Measurements from ENCODE around the gene TMPRSS7.
A peak's percentile ranks its signal among the peaks of the same experiment; 100 is the strongest.

The TMPRSS7 gene

GRCh38 chr3:112061152-112061551 lies 26.6 kb downstream of the TMPRSS7 start:
- DNase-seq (ENCODE audit: low read depth): no peak

GRCh38 chr3:112072387-112073060 lies 38.0 kb downstream of the TMPRSS7 start:
- peak; percentile 43 for DNase-seq (ENCODE audit: low read depth)

- no peak for DNase-seq (ENCODE audit: low read depth)
Measured at GRCh38 chr3:112074006-112074405, 39.5 kb downstream of the TMPRSS7 start.

GRCh38 chr3:112074616-112075497 lies 40.3 kb downstream of the TMPRSS7 start:
- DNase-seq (ENCODE audit: low read depth): no peak

- DNase-seq (ENCODE audit: low read depth): no peak
Measured at GRCh38 chr3:112078125-112079083, 43.9 kb downstream of the TMPRSS7 start.

- DNase-seq (ENCODE audit: low read depth): no peak
Measured at GRCh38 chr3:112083239-112083638, 48.7 kb downstream of the TMPRSS7 start.

- no peak for DNase-seq (ENCODE audit: low read depth)
Measured at GRCh38 chr3:112084980-112085705, 50.6 kb downstream of the TMPRSS7 start.

- DNase-seq (ENCODE audit: low read depth): no peak
Measured at GRCh38 chr3:112085735-112086075, 51.2 kb downstream of the TMPRSS7 start.

GRCh38 chr3:112086076-112086854 lies 51.7 kb downstream of the TMPRSS7 start, which contains the start of gene C3orf52:
C3orf52 (plus strand) TSS chr3:112086389; CDS start chr3:112086408, 19 bp downstream.
- peak; percentile 56 for DNase-seq (ENCODE audit: low read depth)

GRCh38 chr3:112086875-112087524 lies 52.5 kb downstream of the TMPRSS7 start:
- DNase-seq (ENCODE audit: low read depth): no peak

- no peak for DNase-seq (ENCODE audit: low read depth)
Measured at GRCh38 chr3:112087746-112088145, 53.2 kb downstream of the TMPRSS7 start.

GRCh38 chr3:112088944-112089343 lies 54.4 kb downstream of the TMPRSS7 start:
- no peak for DNase-seq (ENCODE audit: low read depth)

GRCh38 chr3:112089956-112090886 lies 55.7 kb downstream of the TMPRSS7 start:
- no peak for DNase-seq (ENCODE audit: low read depth)

GRCh38 chr3:112090887-112091586 lies 56.5 kb downstream of the TMPRSS7 start:
- no peak for DNase-seq (ENCODE audit: low read depth)

- no peak for DNase-seq (ENCODE audit: low read depth)
Measured at GRCh38 chr3:112092496-112093179, 58.1 kb downstream of the TMPRSS7 start.

GRCh38 chr3:112093180-112093522 lies 58.6 kb downstream of the TMPRSS7 start:
- no peak for DNase-seq (ENCODE audit: low read depth)

- no peak for DNase-seq (ENCODE audit: low read depth)
Measured at GRCh38 chr3:112095731-112096130, 61.2 kb downstream of the TMPRSS7 start.

- no peak for DNase-seq (ENCODE audit: low read depth)
Measured at GRCh38 chr3:112096176-112096575, 61.6 kb downstream of the TMPRSS7 start.
